Pancreas (tissue), 10 donors: ENCODE results near the gene MSRB3. TPM values are rescaled to one million over a fixed set of nuclear protein-coding genes. Genes with fewer than 3 reads are reported as not detected.

Experiments
- ATAC-seq, 4 donors: fragments of 200-7000 bp; cut with Tn5 transposase; one replicate each; pipeline versions ENCODE4 v1.8.0 to v1.9.1; 2020; ENCODE audit warnings: mild to moderate bottlenecking in 4 of 4, moderate library complexity in 4 of 4
- DNase-seq, 6 donors: peaks; one replicate each; pipeline ENCODE4 v3.0.0-alpha.2; 2020
- FAIRE-seq: peaks from 2 replicates; lab custom pipeline; 2012; peaks lifted over from hg19 to GRCh38; lab: Jason Lieb, UNC
- H3K27ac ChIP-seq, 4 donors: fragments of 200-600 bp; sonication (generic); 1 replicate in 3 of 4; 2 replicates in 1 of 4; pipeline versions ENCODE4 v1.5.0 to v1.8.0; 2020
- H3K27me3 ChIP-seq, 4 donors: fragments of 200-600 bp; one replicate each; pipeline ENCODE4 v1.8.0; 2021
- H3K36me3 ChIP-seq, 3 donors: fragments of 200-600 bp; sonication (generic) in 1 of 3; one replicate each; pipeline versions ENCODE4 v1.5.0 to v1.8.0; 2020 to 2021
- H3K4me1 ChIP-seq, 3 donors: fragments of 200-600 bp; one replicate each; pipeline ENCODE4 v1.8.0; 2021
- H3K4me3 ChIP-seq, 4 donors: fragments of 200-600 bp; sonication (generic) in 2 of 4; one replicate each; pipeline versions ENCODE4 v1.5.0 to v1.8.0; 2020 to 2021
- H3K9me3 ChIP-seq, 4 donors: fragments of 200-600 bp; one replicate each; pipeline ENCODE4 v1.8.0; 2021
- CTCF ChIP-seq, 4 donors: fragments of 200-600 bp; sonication (generic) in 3 of 4; IDR thresholded peaks; one replicate each; pipeline versions ENCODE4 v1.5.0 to v1.8.0; 2021; ENCODE audit warnings: antibody characterized with exemption in 4 of 4
- WGBS, 2 donors: extraction: QIAGEN DNeasy Blood & Tissue Kit; methylation state at CpG; one replicate each; pipeline ENCODE4 v1.1.7; 2013; 5-methylcytosine and 5-hydroxymethylcytosine counted together
- intact Hi-C, 3 donors: fragments of 100-400 bp; cut with DNase I; formaldehyde crosslinking; loops; one replicate each; pipeline versions ENCODE4 v1.11.1 to v1.14.2; 2022
- polyA plus RNA-seq, 2 donors: library from polyadenylated mRNA; stranded (reverse); fragments of 200-250 nt; gene quantifications; one replicate each; pipeline ENCODE4 v1.2.3, GENCODE V29; 2013
- total RNA-seq, 6 donors: library from RNA; stranded (reverse); fragmentation: NEBNext Ultra II Directional in 4 of 6; extraction: Animal tissue kit (Norgen Biotek cat#: 25700) in 4 of 6; gene quantifications; one replicate each; pipeline versions ENCODE4 v1.2.1 to v1.2.4, GENCODE V29; 2021 to 2023
- donor health status: healthy with polysubstance abuse.
- donor health status: DM: no; HTN: no; CAD: no; lungs with moderate emphysema.
- donor health status: DM: no; HTN: no; CAD: no.
- donor health status: control.
- donor health status: control.
- donor health status: Bipolar disorder and iron deficiency.
- donor health status: DM: yes; HTN: yes; CAD: no.
- donor health status: DM: no; HTN: no; CAD: no.
- donor health status: DM: no; HTN: no; CAD: no.
- donor health status: DM: yes; HTN: yes; CAD: no.

Gene MSRB3
- total and polyA plus RNA-seq, 8 donors, result 3.2 to 11.8 (median 3.9) TPM

- Histone ChIP-seq H3K36me3 (no peaks in the 10 kb centered on the region), H3K4me3 (no peak overlapping the region), H3K27ac (no peak overlapping the region), H3K4me1 (no peaks in the 10 kb centered on the region), H3K27me3 (no peaks in the 10 kb centered on the region), H3K9me3 (no peaks in the 10 kb centered on the region)
- TF ChIP-seq CTCF (IDR thresholded peaks at IDR 0.05), result no peak
- WGBS, 2 donors, result 86 to 89% methylated on average over 2 of the region's 2 CpGs
- FAIRE-seq (no peak), DNase-seq (no peak), ATAC-seq (no peak)
- intact Hi-C loops, result no loop called here
Measured at GRCh38 chr12:65458718-65459117, 180.2 kb downstream of the MSRB3 start.

- intact Hi-C loops, result no loop called here
- no peaks in the 10 kb centered on the region for H3K4me1 ChIP-seq
- no peaks in the 10 kb centered on the region for H3K36me3 ChIP-seq
- DNase-seq, result no peak
- H3K9me3 ChIP-seq, result no peaks in the 10 kb centered on the region
- H3K4me3 ChIP-seq, result no peak overlapping the region
- ATAC-seq, result no peak
- no peaks in the 10 kb centered on the region for H3K27me3 ChIP-seq
- TF ChIP-seq CTCF (IDR thresholded peaks at IDR 0.05), result no peak
- no peak for FAIRE-seq
- H3K27ac ChIP-seq, result no peak overlapping the region
Measured at GRCh38 chr12:65459545-65459944, 181.1 kb downstream of the MSRB3 start.

- 57 to 60% methylated on average over 8 of the region's 8 CpGs for WGBS, 2 donors
- intact Hi-C loops, result no loop called here
- H3K27me3 ChIP-seq, result no peaks in the 10 kb centered on the region
- FAIRE-seq (no peak), DNase-seq (no peak), ATAC-seq (no peak)
- H3K9me3 ChIP-seq, result no peaks in the 10 kb centered on the region
- H3K27ac ChIP-seq, result no peak overlapping the region
- TF ChIP-seq CTCF (IDR thresholded peaks at IDR 0.05), result no peak
- H3K4me3 ChIP-seq, result no peak overlapping the region
- no peaks in the 10 kb centered on the region for H3K4me1 ChIP-seq
- H3K36me3 ChIP-seq, result no peaks in the 10 kb centered on the region
Measured at GRCh38 chr12:65460063-65460462, 181.6 kb downstream of the MSRB3 start.

GRCh38 chr12:65461017-65461416 lies 182.5 kb downstream of the MSRB3 start:
- FAIRE-seq (no peak), DNase-seq (no peak), ATAC-seq (no peak)
- no peak for TF ChIP-seq CTCF (IDR thresholded peaks at IDR 0.05)
- WGBS, 2 donors, result 56 to 64% methylated on average over 2 of the region's 2 CpGs
- H3K4me1 ChIP-seq, result no peaks in the 10 kb centered on the region
- intact Hi-C loops, result no loop called here
- no peak overlapping the region for H3K4me3 ChIP-seq
- no peaks in the 10 kb centered on the region for H3K27me3 ChIP-seq
- no peak overlapping the region for H3K27ac ChIP-seq
- no peaks in the 10 kb centered on the region for H3K9me3 ChIP-seq
- H3K36me3 ChIP-seq, result no peaks in the 10 kb centered on the region

GRCh38 chr12:65462484-65462883 lies 184.0 kb downstream of the MSRB3 start:
- no peaks in the 10 kb centered on the region for H3K9me3 ChIP-seq
- H3K4me3 ChIP-seq, result no peak overlapping the region
- no peaks in the 10 kb centered on the region for H3K27me3 ChIP-seq
- no peaks in the 10 kb centered on the region for H3K4me1 ChIP-seq
- intact Hi-C loops, result no loop called here
- no peak for FAIRE-seq
- no peaks in the 10 kb centered on the region for H3K36me3 ChIP-seq
- no peak for DNase-seq
- H3K27ac ChIP-seq, result no peak overlapping the region
- no peak for TF ChIP-seq CTCF (IDR thresholded peaks at IDR 0.05)
- WGBS, 2 donors, result 92 to 93% methylated on average over 2 of the region's 2 CpGs
- ATAC-seq, result no peak
